WI38 (cell line): ENCODE data around the gene TRIO.

ENCODE experiments used
- H3K4me3 ChIP-seq: 2 replicates; pipeline ENCODE4 v1.5.1; 2011; ENCODE audit warnings: low read depth, mild to moderate bottlenecking, control low read depth, low read length
- CTCF ChIP-seq: IDR thresholded peaks from 2 replicates; pipeline ENCODE4 v1.5.1; 2012; ENCODE audit warnings: low read depth, mild to moderate bottlenecking, control low read depth, low read length

Gene TRIO

GRCh38 chr5:14256026-14256690 is 113.0 kb downstream of the TRIO start:
- no peak for TF ChIP-seq CTCF
- no peak overlapping the region for H3K4me3 ChIP-seq

GRCh38 chr5:14256756-14257393 is 113.7 kb downstream of the TRIO start:
- H3K4me3 ChIP-seq: no peak overlapping the region
- no peak for TF ChIP-seq CTCF

- no peak for TF ChIP-seq CTCF
- no peak overlapping the region for H3K4me3 ChIP-seq
Measured at GRCh38 chr5:14257995-14258403, 114.9 kb downstream of the TRIO start.

- no peak overlapping the region for H3K4me3 ChIP-seq
- TF ChIP-seq CTCF: no peak
Measured at GRCh38 chr5:14258840-14259239, 115.7 kb downstream of the TRIO start.

- TF ChIP-seq CTCF: no peak
- no peak overlapping the region for H3K4me3 ChIP-seq
Measured at GRCh38 chr5:14260637-14261036, 117.5 kb downstream of the TRIO start.

GRCh38 chr5:14261235-14261634 is 118.1 kb downstream of the TRIO start:
- TF ChIP-seq CTCF: no peak
- H3K4me3 ChIP-seq: no peak overlapping the region

GRCh38 chr5:14261856-14262611 is 118.9 kb downstream of the TRIO start:
- H3K4me3 ChIP-seq: no peak overlapping the region
- no peak for TF ChIP-seq CTCF
